IMR-90 (cell line): Measurements from ENCODE around the gene TXLNA.

ENCODE experiments used
- BHLHE40 ChIP-seq: fragments of 150-350 bp; IDR thresholded peaks from 2 replicates; pipeline ENCODE4 v1.6.1; 2016; ENCODE audit warnings: mild to moderate bottlenecking, low read depth, low read length
- MAFK ChIP-seq: IDR thresholded peaks from 2 replicates; pipeline ENCODE4 v1.6.1; 2012; ENCODE audit warnings: low read depth, low read length, improper control_type of control experiment
- MXI1 ChIP-seq: IDR thresholded peaks from 2 replicates; pipeline ENCODE4 v1.6.1; 2012; ENCODE audit warnings: low read depth, mild to moderate bottlenecking, low read length, moderate library complexity, borderline replicate concordance
- NFE2L2 ChIP-seq: fragments of 150-350 bp; IDR thresholded peaks from 2 replicates; pipeline ENCODE4 v1.6.1; 2016; ENCODE audit warnings: low read depth, mild to moderate bottlenecking, low read length
- POLR2A ChIP-seq: IDR thresholded peaks from 2 replicates; pipeline ENCODE4 v1.6.1; 2012; ENCODE audit warnings: mild to moderate bottlenecking, low read depth, low read length
- RAD21 ChIP-seq: IDR thresholded peaks from 2 replicates; pipeline ENCODE4 v1.6.1; 2012; ENCODE audit warnings: low read length, improper control_type of control experiment
- RFX5 ChIP-seq: IDR thresholded peaks from 2 replicates; pipeline ENCODE4 v1.8.0; 2012; ENCODE audit warnings: low read depth, mild to moderate bottlenecking, low read length, moderate library complexity
- SMC3 ChIP-seq: fragments of 150-350 bp; IDR thresholded peaks from 2 replicates; pipeline ENCODE4 v1.6.1; 2016; ENCODE audit warnings: low read depth, mild to moderate bottlenecking, antibody characterized with exemption, low read length, moderate library complexity
- USF2 ChIP-seq: fragments of 150-350 bp; IDR thresholded peaks from 2 replicates; pipeline ENCODE4 v1.6.1; 2017; ENCODE audit warnings: mild to moderate bottlenecking, antibody characterized with exemption, low read length, low read depth
- TF ChIP-seq, protein P1 (sequence below): conservative IDR thresholded peaks from 2 replicates; pipeline ENCODE4 v1.5.1; 2012; ENCODE audit warnings: mild to moderate bottlenecking, low read depth, low read length, improper control_type of control experiment

- TF ChIP-seq POLR2A (no peak), RAD21 (no peak), MAFK (no peak), BHLHE40 (no peak), MXI1 (no peak), RFX5 (no peak), USF2 (no peak), SMC3 (no peak), NFE2L2 (no peak)
- TF ChIP-seq, protein P1, sequence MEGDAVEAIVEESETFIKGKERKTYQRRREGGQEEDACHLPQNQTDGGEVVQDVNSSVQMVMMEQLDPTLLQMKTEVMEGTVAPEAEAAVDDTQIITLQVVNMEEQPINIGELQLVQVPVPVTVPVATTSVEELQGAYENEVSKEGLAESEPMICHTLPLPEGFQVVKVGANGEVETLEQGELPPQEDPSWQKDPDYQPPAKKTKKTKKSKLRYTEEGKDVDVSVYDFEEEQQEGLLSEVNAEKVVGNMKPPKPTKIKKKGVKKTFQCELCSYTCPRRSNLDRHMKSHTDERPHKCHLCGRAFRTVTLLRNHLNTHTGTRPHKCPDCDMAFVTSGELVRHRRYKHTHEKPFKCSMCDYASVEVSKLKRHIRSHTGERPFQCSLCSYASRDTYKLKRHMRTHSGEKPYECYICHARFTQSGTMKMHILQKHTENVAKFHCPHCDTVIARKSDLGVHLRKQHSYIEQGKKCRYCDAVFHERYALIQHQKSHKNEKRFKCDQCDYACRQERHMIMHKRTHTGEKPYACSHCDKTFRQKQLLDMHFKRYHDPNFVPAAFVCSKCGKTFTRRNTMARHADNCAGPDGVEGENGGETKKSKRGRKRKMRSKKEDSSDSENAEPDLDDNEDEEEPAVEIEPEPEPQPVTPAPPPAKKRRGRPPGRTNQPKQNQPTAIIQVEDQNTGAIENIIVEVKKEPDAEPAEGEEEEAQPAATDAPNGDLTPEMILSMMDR, result no peak
Observed at GRCh38 chr1:32208469-32208868, 29.0 kb downstream of the TXLNA start.
